PC-9 (cell line): ENCODE results near the gene GAK.

Source experiments
- CTCF ChIP-seq: fragments of 200-600 bp; sonication (generic); conservative IDR thresholded peaks from 2 replicates; pipeline ENCODE4 v1.6.1; 2017; ENCODE audit warnings: mixed run types, antibody characterized with exemption, mild to moderate bottlenecking, moderate library complexity
- EZH2 ChIP-seq: fragments of 200-600 bp; sonication (generic); IDR thresholded peaks from 2 replicates; pipeline ENCODE4 v1.8.0; 2017; ENCODE audit warnings: antibody characterized with exemption, low read depth

GRCh38 chr4:872241-872981, 59.7 kb downstream of the GAK start:
- TF ChIP-seq CTCF (no peak), EZH2 (no peak)
